Measurements from ENCODE around the gene TNFRSF11A.

The TNFRSF11A gene

GRCh38 chr18:62412231-62412979 is 87.3 kb downstream of the TNFRSF11A start:
- FAIRE-seq (no peak), DNase-seq (ENCODE audit: low spot score) (no peak)

GRCh38 chr18:62413206-62413605 is 88.1 kb downstream of the TNFRSF11A start:
- no peak for FAIRE-seq
- DNase-seq (ENCODE audit: low spot score), result no peak

DNA sequence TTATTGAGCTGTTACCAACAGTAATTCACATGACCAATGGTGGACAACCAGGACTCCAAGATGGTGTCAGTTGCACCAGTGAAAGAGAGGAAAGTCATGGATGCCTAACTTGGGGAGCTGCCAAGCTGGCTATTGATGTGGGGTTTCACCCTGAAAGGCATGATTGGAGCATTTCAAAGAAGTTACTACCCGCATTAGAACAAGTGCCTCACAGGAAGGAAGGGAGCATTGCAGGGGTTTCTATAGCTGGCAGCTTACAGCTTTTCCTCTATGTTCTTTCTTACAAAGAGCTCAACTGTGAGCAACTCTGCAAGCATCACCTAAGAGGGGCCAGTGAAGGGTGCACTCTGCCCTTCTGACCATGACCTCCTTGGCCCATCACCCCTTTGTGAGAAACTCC is 93.1 kb downstream of the TNFRSF11A start:
- FAIRE-seq (no peak), DNase-seq (ENCODE audit: low spot score) (no peak)

DNA sequence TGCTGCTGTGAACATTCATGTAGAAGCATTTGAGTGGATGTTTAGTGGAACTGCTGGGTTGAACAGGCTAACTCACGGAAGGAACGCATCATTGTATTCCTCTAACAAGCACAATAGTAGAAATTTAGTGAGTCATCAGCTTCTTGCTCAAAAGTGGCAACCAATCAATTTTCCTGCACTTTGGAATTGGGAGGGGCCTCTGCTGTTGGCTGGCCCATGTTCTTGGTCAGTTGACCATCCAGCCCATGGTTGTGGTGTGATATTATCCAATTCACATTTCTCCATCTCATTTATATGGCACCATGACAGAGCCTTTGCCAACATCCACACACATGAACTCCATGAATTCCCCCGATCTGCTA is 95.0 kb downstream of the TNFRSF11A start:
- DNase-seq (ENCODE audit: low spot score) (peak; percentile 70), FAIRE-seq (no peak)

- peak; percentile 82 for FAIRE-seq
Measured at GRCh38 chr18:62420513-62421209, 95.6 kb downstream of the TNFRSF11A start.

GRCh38 chr18:62425465-62426190 is 100.5 kb downstream of the TNFRSF11A start:
- peak; percentile 80 for FAIRE-seq

More at GRCh38 chr18:62420513-62421209, 95.6 kb downstream of the TNFRSF11A start:
- peak; percentile 77 for DNase-seq (ENCODE audit: low spot score)

DNA sequence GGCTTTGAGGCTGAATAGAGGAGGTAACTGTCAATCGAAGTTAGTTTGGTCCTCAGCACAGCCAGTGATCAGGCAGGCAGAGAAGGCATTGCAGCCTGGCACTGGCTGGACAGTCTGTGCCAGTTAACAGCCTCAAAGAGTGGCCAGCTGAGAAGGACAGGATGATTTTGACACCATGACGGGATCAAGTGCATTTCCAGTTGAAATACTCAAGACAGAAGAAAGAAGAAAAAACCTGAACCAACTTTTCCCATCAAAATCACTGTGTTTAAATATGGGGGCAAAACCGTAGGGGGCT is 101.0 kb downstream of the TNFRSF11A start:
- FAIRE-seq, result no peak
- no peak for DNase-seq (ENCODE audit: low spot score)

More at GRCh38 chr18:62425465-62426190, 100.5 kb downstream of the TNFRSF11A start:
- DNase-seq (ENCODE audit: low spot score), result peak; percentile 79

DNA sequence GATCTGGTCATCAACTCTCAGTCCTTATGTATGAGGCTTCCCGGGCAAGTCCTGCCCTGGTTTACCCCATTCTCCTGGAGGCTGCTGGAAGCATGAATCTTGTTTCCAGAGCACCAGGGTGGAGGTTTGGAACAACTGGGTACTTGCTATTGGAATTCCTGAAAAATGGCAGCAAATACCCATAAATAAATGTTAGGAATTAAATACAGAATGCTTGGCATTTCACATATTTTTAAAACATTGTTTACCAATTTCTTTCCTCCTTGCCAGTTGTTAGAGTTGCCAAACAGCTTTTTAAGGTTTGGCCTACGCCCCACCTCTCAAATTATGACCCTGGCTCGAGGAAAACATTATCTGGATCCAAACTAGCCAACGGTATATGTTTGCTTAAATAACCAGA is 107.1 kb downstream of the TNFRSF11A start:
- no peak for DNase-seq (ENCODE audit: low spot score)
- no peak for FAIRE-seq

DNA sequence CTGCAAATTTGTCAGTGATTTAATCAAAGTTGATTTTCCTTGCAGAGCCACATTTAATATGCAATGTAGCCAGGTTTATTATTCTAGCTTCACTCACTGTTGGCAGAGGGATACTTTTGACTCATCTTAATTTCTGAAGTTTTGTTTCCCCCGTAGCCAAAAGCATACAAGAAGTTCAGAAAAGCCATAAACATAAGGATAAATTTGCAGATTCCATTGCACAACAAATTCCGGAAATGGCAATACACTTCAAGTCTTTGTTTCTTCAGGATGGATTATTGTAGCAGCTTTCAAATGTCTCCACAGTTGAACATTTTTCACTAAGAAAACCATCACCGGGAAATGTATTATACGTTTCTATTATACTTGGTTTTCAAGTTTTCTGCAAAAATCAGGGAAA is 109.7 kb downstream of the TNFRSF11A start:
- no peak for FAIRE-seq
- no peak for DNase-seq (ENCODE audit: low spot score)

GRCh38 chr18:62435435-62436031 is 110.4 kb downstream of the TNFRSF11A start:
- FAIRE-seq, result no peak
- no peak for DNase-seq (ENCODE audit: low spot score)

DNA sequence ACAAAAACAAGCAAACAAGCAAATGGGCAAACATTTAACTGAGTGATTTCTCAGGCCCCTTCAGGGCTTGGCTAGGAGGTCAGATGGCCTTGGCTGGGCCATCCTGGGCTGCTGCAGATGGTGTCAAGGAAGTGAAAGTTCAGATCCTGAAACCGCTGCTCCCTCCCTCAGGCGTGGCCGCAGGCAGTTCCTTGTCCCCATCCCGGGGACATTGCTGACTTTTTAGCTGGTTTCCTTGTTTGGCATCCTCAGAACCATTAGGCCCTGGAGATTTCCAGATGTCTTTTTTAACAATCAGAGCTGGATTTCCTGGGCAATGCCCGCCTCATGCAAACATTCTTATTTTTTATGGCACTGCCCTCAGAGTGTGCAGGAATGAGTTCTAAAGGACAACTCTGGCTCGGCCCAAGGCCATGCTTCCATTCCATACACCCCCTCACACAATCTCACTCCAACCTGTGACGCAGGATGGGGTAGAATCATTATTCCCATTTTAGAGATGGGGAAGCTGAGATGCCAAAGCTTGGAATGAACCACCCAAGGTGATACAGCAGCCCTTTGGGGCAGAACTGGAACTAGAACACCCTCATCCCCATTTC is 111.6 kb downstream of the TNFRSF11A start:
- FAIRE-seq, result no peak
- no peak for DNase-seq (ENCODE audit: low spot score)

- FAIRE-seq (no peak), DNase-seq (ENCODE audit: low spot score) (no peak)
Measured at GRCh38 chr18:62437235-62438017, 112.3 kb downstream of the TNFRSF11A start.

- no peak for DNase-seq (ENCODE audit: low spot score)
- no peak for FAIRE-seq
Measured at GRCh38 chr18:62438018-62438329, 112.9 kb downstream of the TNFRSF11A start.

- FAIRE-seq, result no peak
Measured at GRCh38 chr18:62438402-62438801, 113.3 kb downstream of the TNFRSF11A start.

GRCh38 chr18:62438866-62439265 is 113.8 kb downstream of the TNFRSF11A start:
- FAIRE-seq, result no peak
- DNase-seq (ENCODE audit: low spot score), result no peak

More at GRCh38 chr18:62438402-62438801, 113.3 kb downstream of the TNFRSF11A start:
- no peak for DNase-seq (ENCODE audit: low spot score)

All from RCC 7860 (cell line).